HPDE6-E6E7 (cell line): ENCODE measurements around the gene MICU1.
"Not testable (repeated sequence)": the region's sequence is repeated elsewhere in the genome, so short reads cannot be mapped to it uniquely, and the experiment has no call there.

Experiments used
- DNase-seq: peaks from one replicate; pipeline ENCODE4 v3.0.0; 2011; ENCODE audit warnings: missing footprints; ENCODE audit errors: extremely low spot score

Gene MICU1

DNA sequence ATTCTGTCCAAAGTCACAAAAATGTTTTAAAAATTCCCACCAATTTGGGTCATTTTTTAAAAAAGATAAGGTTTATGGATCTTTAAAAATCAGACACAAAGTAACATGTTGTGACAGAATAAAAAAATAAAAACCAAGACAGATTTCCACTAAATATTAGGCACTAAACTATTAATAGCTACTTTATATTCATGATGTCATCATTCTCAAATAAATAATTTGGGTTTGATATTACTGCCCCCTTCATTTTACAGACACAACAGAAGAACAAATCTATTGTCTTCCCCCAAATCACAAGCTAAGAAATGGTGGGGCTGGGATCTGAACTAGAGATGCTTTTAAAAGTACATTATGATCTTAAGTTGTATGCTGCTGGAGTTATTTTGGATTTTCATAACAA is 119.4 kb downstream of the MICU1 start:
- DNase-seq = no peak

DNA sequence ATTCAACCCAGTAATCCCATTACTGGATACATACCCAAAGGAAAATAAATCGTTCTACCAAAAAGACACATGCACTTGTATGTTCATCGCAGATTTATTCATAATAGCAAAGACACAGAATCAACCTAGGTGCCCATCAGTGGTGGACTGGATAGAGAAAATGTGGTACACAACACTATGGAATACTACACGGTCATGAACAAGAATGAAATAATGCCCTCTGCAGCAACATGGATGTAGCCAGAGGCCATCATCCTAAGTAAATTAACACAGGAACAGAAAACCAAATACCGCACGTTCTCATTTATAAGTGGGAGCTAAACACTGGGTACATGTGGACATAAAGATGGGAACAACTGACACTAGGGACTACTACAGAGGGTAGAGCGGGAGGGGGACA is 120.4 kb downstream of the MICU1 start:
- DNase-seq = no peak

DNA sequence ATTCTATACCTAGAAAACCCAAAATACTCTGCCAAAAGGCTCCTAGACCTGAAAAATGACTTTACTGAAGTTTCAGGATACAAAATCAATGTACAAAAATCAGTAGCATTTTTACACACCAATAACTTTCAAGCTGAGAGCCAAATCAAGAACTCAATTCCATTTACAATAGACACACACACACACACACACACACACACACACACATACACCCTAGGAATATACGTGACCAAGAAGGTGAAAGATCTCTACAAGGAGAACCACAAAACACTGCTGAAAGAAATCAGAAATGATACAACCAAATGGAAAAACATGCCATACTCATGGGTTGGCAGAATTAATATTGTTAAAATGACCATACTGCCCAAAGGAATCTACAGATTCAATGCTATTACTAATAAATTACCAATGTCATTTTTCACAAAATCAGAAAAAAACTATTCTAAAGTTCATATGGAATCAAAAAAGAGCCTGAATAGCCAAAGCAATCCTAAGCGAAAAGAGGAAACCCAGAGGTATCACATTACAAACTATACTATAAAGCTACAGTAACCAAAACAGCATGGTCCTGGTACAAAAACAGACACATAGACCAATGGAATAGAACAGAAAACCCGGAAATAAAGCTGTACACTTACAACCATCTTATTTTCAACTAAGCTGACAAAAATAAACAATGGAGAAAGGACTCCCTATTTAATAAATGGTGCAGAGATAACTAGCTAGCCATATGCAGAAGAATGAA is 122.0 kb downstream of the MICU1 start:
- DNase-seq = no peak

DNA sequence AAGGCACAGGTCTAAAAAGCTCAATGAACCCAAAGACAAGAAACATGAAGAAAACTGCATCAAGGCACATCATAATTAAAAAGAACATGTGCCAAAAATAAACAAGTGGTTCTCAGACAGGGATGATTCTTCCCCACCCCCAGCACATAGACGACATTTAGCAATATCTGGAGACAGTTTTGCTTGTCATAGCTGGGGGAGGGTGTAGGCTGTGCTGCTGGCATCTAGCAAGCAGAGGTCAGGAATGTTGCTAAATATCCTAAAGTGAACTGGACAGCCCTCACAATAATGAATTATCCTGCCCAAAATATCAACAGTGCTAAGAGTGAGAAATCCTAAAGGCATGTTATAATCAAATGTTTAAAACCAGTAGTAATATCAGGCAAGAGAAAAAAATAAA is 122.6 kb downstream of the MICU1 start:
- no peak for DNase-seq

DNA sequence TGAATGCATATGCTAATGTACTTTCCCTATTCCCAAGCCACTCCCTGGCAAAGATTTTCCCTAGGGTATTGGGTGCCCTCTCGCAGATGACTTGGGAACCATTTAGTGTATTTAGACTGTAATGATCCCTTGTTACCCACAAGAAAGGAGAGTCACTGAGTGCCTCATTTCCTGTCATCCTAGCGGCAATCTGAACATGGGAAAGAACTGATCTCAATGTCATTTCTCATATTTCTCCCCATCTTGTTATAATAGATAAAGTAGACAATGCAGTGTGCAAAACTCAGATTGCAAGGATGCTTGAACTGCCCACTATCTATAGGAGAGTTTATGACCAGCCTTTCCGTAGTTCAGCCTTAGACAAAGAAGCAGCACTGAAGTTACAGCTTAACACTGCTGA is 123.3 kb downstream of the MICU1 start:
- no peak for DNase-seq

DNA sequence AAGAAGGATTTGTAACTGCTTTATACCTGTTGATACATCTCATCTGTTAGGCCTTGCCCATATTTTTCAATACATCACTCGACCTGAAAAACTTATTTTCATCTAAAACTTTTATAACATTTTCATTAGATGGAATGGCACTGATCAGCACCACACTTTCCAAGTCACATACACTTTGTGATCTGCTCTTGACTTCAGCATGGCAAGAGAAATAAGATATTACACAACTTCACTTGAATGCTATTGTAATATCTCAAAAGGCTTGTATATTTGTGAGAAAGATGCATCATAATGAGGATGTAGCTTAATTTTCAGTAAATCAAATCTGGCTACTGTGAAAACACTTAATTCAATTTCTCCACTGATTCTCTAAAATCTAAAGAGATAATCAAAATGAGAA is 126.2 kb downstream of the MICU1 start:
- no peak for DNase-seq

DNA sequence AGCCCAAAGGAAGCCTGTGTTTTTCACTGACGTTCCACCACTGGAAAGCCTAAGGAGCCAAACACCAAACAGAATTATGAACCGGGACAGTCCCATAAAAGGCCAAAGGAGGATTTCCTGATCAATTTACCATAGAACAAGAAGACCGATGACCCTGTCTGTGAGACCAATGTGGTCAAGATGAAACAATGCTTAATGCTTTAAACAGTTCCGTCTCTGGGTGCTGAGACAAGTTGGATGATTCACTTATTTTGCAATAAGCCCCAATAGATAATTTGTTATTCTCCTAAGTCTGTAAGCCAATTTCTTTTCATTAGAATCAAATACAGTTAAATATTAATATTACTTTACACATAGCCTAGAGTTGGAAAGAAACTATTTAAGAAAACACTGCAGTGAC is 134.9 kb downstream of the MICU1 start:
- DNase-seq = peak; percentile 26

DNA sequence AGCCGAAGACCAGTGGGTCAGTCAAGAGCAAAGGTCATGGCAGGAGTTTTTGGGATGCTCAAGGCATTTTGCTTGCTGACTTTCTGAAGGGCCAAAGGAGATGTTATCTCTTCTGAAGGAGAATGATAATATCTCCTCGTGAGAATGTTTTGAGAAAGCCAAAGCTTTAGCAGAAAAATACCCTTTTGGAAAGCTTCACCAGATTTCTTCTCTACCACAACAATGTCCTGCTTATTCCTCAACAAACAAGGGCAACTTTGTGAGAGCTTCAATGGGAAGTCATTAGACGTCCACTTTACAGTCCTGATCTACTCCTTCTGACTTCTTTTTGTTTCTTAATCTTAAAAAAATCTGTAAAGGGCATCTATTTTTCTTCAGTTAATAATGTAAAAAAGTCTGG is 138.4 kb downstream of the MICU1 start:
- DNase-seq = no peak

DNA sequence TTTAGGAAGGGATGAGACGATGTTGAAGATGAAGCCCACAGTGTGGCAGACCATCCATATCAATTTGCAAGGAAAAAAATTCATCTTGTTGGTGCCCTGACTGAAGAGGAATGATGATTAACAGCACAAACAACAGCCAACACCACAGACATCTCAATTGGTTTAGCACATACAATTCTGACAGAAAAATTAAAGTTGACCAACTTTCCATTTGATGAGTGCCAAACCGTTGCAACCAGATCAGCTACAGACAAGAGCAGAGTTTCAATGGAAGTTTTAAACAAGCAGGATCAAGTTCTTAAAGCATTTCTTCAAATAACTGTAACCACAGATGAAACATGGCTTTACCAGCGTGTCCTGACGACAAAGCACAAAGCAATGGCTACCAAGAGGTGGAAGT is 138.8 kb downstream of the MICU1 start:
- no peak for DNase-seq

DNA sequence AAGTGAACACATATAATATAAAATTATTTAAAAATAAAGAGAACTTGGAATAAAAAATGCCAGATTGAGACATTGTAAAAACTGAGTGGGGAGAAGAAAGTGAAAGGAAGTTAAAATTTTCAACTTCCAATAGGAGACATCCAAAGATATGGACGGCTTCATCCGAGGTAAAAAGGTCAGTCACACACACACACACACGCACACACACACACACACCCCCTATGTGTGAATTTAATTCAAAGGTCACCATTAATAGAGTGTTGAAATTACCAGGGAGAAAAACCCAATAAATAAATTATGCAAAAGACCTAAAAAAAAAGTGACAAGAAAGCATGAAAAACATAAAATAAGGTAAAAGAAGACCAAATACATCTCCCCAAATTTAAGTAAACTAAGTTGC is 140.2 kb downstream of the MICU1 start:
- DNase-seq = no peak

DNA sequence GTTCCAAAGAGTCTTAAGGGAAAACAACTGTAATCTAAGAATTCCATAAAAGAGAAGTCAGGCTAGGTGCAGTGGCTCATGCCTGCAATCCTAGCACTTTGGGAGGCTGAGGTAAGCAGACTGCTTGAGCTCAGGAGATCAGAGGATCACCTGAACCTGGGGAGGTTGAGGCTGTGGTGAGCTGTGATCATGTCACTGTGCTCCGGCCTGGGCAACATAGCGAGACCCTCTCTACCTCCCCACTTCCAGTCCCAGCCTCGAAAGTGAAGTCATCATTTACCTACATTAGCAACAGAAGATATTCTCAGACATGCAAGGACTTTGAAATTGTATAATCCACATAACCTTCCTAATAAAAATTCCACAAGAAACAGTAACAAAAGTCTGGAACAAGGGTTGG is 141.4 kb downstream of the MICU1 start:
- no peak for DNase-seq

DNA sequence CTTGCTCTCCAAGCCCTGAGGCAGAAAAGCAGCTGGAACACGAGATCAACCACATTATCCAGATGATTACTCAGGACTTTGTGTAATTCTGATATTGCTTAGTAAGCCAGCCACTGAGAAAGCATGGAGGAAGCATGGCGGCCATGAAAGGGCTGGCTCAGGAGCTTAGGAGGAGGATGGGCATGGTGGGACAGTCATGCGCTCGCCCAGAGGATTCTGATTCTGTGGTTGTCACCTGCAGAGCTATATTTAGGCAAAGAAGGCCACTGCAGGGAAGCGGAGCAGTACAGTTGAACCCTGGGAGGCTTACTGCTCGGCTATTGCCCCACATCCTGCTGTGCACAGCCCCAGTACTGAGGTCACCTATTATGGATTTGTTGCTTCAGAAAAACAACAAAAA is 142.4 kb downstream of the MICU1 start:
- no peak for DNase-seq

DNA sequence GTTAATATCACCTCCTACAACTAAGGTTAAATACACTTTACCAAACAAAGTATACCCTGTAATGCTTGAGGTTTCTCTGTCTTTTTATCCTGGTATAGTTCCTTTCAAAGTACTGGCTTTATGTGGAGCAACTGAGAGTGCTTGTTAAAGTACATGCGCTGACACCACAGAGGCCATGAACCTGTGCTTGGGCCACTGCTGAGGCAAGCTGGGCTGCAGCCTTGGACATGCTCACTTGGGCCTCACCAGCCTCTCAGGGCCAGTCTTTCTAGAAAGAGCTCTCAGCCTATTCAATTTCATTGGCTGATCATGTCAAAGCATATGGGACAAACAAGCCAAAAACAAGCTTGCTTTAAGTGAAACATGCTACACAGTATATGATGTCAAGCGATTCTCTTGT is 145.0 kb downstream of the MICU1 start:
- DNase-seq = no peak

DNA sequence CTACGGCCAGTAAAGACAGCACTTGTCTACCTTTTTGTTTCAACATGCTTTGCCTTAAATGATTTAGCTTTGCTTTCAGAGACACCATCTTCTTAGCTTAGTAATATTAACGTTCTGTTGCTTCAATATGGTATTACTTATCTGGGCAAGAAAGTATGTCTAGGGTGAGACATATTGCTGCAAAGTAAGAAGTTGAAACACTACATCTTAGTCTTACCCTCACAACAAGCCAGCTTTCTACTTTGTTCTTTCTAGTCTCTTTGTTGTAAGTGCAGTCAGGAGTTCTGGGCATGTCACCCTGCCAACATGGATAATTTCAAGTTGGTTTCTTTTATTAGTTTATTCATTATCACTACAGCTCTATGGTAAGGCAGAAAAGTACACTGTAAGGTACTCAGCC is 148.4 kb downstream of the MICU1 start:
- DNase-seq = no peak

DNA sequence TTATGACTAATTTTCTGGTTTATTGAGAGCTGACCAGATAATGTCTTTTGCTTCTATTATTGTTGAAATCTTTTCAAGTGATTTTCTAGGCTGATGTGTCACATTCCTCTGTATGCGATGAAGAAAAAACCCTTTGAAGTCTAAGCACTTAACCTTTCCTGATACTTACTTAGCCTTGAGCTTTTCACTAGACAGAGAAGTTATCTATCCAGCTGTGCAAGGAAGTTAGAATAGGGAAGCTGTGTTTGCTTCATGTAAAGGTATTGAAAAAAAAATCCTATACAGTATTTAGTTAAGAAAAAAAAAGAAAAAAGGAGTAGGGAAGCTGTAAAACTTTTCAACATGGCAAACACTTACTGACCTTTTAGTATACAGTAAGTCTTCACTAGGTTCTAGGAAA is 153.6 kb downstream of the MICU1 start:
- DNase-seq = no peak

DNA sequence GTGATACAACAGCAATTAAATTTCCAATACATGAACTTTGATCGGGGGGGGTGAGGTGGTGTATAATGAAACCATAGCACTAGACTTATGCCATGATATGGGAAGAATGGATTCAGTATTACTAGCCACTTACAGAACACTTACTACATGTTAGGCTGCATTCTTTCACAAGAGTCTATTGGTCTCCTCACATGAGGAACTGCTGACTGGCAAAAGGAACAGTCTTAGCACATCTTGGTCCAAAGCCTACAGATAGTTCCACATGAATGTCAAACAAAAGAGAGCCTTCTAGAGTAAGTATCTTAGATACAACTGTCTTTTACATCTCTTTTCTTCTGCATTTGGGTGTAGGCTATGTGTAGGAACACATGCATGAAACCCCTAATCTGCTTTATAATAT is 155.2 kb downstream of the MICU1 start:
- no peak for DNase-seq

DNA sequence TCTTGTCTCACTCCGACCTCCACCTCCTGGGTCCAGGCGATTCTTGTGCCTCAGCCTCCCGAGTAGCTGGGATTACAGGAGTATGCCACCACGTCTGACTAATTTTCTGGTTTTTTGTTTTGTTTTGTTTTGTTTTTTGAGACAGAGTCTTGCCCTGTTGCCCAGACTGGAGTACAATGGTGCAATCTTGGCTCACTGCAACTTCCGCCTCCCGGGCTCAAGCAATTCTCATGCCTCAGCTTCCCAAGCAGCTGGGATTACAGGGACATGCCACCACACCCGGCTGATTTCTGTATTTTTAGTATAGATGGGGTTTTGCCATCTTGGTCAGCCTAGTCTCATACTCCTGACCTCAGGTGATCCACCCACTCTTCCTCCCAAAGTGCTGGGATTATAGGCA is 158.8 kb downstream of the MICU1 start:
- DNase-seq = not testable (repeated sequence)

DNA sequence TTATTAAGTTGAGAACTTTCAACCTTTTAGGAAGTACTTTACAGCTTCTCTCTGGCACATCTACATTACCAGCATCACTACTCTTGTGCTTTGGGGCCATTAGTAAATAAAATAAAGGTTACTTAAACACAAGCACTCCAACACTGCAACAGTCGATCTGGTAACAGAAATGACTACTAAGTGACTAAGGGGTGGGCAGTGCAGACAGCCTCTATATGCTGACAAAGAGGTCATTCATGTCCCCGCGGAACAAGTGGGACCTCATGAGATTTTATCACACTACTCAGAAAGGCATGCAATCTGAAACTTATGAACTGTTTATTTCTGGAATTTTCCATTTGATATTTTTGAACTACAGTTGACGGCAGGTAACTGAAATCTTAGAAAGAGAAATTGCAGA is 159.9 kb downstream of the MICU1 start:
- DNase-seq = no peak

DNA sequence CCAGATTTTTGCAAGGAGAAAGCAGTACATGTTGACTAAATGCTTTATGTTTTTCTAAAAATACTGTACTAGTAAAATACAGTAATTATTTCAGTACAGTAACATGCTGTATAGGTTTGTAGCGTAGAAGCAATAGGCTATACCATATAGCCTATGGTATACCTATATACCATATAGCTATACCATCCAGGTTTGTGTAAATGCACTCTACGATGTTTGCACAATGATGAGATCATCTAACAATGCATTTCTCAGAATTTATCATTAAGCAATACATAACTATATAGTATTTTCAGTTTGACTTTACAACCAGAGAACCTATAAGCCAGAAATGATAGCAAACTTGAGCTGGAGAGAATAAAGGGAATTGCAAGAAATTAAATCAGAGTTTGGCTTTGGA is 161.4 kb downstream of the MICU1 start:
- no peak for DNase-seq

DNA sequence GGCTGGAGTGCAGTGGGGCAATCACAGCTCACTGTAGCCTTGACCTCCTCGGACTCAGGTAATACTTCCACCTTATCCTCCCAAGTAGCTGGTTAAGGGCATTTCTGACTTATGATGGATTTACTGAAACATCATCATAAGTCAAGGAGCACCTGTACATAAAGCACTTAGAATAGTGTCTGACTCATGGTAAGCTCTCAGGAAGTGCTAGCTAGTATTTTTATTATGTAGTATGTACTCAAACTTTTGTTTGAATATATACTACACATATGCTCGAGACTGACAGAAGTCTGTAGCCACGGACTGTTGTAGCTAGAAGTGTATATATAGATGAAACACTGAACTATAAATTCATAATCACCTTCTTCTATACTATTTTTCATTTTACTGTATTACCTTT is 163.6 kb downstream of the MICU1 start:
- no peak for DNase-seq

DNA sequence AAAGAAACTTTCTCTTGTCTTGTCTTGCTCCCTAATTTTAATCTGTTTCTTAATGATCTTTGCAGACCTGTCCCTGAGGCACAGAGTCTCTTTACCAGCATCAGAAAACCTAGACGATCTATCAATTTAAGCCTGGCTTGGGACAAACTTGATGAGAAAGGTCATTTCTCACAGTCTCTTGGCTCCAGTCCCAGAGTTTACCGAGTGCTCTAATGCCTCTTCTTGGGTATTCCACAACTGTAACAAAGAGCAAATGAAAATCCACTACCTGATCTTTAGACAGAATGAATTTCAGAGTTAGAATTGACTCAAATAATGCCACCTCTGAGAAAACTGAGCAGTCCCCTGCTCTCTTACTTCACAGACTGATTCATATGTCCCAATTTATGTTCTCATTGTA is 164.8 kb downstream of the MICU1 start:
- DNase-seq = no peak

DNA sequence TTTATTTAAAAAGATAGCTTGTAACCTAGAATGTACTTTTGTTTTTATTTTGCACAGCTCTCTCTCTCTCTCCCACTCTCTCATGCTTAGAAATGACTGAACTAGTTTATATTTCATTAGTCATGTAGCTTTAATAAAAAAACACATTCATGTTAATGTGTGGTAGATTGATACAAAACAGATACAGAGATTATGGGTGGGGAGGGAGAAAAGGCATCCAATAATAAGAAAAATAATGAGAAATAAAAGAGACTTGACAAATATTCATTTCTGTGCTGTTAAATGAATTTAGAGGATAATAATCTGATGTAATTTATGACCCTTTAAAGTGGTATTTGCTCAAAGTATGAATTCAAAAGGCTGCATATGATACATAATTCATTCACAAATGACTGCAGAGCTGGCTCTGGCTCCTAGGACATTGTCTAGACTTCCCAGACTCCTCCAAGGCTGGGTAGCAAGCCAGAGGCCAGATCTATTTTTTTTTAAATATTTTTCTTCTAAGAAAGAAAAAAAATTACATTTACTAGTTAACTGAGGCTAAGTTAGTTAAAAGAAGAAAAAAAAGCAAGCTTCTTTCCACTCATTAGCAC is 165.5 kb downstream of the MICU1 start:
- no peak for DNase-seq

DNA sequence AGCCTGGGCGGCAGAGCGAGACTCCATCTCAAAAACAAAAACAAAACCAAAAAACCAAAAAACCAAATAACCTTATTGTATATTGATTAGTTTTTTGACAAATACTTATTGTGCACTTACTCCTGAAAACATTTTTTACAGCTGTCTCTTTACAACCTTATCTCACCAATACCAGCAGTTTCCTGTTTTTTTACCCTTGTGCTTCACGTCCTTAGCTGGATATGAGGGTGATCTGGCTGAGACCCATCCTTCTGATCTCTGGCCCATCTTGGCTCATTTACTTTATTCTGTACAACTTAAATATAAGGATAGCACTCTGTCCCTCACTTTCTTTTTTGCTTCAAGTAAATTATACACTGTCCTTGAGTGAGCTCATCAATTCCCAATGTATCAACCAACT is 166.6 kb downstream of the MICU1 start:
- DNase-seq = no peak
